ENCODE measurements around the gene PSME4. TPM values are rescaled to one million over a fixed set of nuclear protein-coding genes. Genes with fewer than 3 reads are reported as not detected.
A peak's percentile ranks its signal among the peaks of the same experiment; 100 is the strongest.
"Not testable (repeated sequence)": the region's sequence is repeated elsewhere in the genome, so short reads cannot be mapped to it uniquely, and the experiment has no call there.

PSME4 gene
- total RNA-seq, 2 experiments from 2014 or later: 37.8 to 44.3 TPM

GRCh38 chr2:53829273-53829979, 141.4 kb downstream of the PSME4 start:
- CTCF ChIA-PET: no interaction called here
- no peak overlapping the region for H3K27ac Mint-ChIP-seq
- no peak overlapping the region for H3K4me3 Mint-ChIP-seq

GRCh38 chr2:53828331-53828730, 142.5 kb downstream of the PSME4 start:
- no peaks in the 10 kb centered on the region for H3K4me1 Mint-ChIP-seq
- H3K4me3 Mint-ChIP-seq: no peak overlapping the region
- ChIA-PET CTCF (no interaction called here), POLR2A (no interaction called here)
- H3K27me3 Mint-ChIP-seq: no peaks in the 10 kb centered on the region
- intact Hi-C loops (cut with DNase I, micrococcal nuclease): no loop called here
- no peak for DNase-seq
- H3K36me3 Mint-ChIP-seq (ENCODE audit: low read depth): peaks cover 2% of the 10 kb centered on the region
- no peak for ATAC-seq
- H3K9me3 Mint-ChIP-seq (ENCODE audit: low read depth): peaks cover 4% of the 10 kb centered on the region
- H3K27ac Mint-ChIP-seq: no peak overlapping the region

More at GRCh38 chr2:53829273-53829979, 141.4 kb downstream of the PSME4 start:
- intact Hi-C loops (cut with DNase I, micrococcal nuclease): no loop called here
- DNase-seq: no peak
- no peaks in the 10 kb centered on the region for H3K4me1 Mint-ChIP-seq
- POLR2A ChIA-PET: interaction anchor here (0.6 kb wide), 1 partner anchor 96 kb away, joined by 3 read pairs; no protein-coding TSS in a partner anchor
- H3K9me3 Mint-ChIP-seq (ENCODE audit: low read depth): peaks cover 4% of the 10 kb centered on the region
- no peaks in the 10 kb centered on the region for H3K27me3 Mint-ChIP-seq
- peaks cover 6% of the 10 kb centered on the region for H3K36me3 Mint-ChIP-seq (ENCODE audit: low read depth)
- no peak for ATAC-seq

- no peak overlapping the region for H3K4me3 Mint-ChIP-seq
- no peaks in the 10 kb centered on the region for H3K4me1 Mint-ChIP-seq
- ChIA-PET CTCF (no interaction called here), POLR2A (no interaction called here)
- H3K27ac Mint-ChIP-seq: no peak overlapping the region
- H3K27me3 Mint-ChIP-seq: no peaks in the 10 kb centered on the region
- H3K9me3 Mint-ChIP-seq (ENCODE audit: low read depth): peaks cover 4% of the 10 kb centered on the region
- intact Hi-C loops (cut with DNase I, micrococcal nuclease): no loop called here
- no peak for ATAC-seq
- no peak for DNase-seq
- H3K36me3 Mint-ChIP-seq (ENCODE audit: low read depth): peaks cover under 1% of the 10 kb centered on the region
These were observed 143.2 kb downstream of the PSME4 start for GRCh38 chr2:53827398-53828175.

GRCh38 chr2:53826587-53827397, 144.0 kb downstream of the PSME4 start:
- Mint-ChIP-seq H3K9me3 (ENCODE audit: low read depth) (peaks cover 4% of the 10 kb centered on the region), H3K4me1 (no peaks in the 10 kb centered on the region), H3K27me3 (no peaks in the 10 kb centered on the region), H3K4me3 (no peak overlapping the region), H3K27ac (no peak overlapping the region), H3K36me3 (ENCODE audit: low read depth) (no peaks in the 10 kb centered on the region)
- intact Hi-C loops (cut with DNase I, micrococcal nuclease): no loop called here
- ChIA-PET CTCF (no interaction called here), POLR2A (no interaction called here)
- ATAC-seq (no peak), DNase-seq (no peak)

- intact Hi-C loops (cut with DNase I, micrococcal nuclease): no loop called here
- Mint-ChIP-seq H3K4me3 (no peak overlapping the region), H3K27ac (no peak overlapping the region), H3K27me3 (no peaks in the 10 kb centered on the region), H3K36me3 (ENCODE audit: low read depth) (no peaks in the 10 kb centered on the region), H3K9me3 (ENCODE audit: low read depth) (peaks cover 4% of the 10 kb centered on the region), H3K4me1 (no peaks in the 10 kb centered on the region)
- ChIA-PET CTCF (no interaction called here), POLR2A (no interaction called here)
- no peak for DNase-seq
- ATAC-seq: no peak
These were observed 144.8 kb downstream of the PSME4 start for GRCh38 chr2:53826030-53826410.

GRCh38 chr2:53823639-53824038, 147.2 kb downstream of the PSME4 start:
- ATAC-seq (peak; percentile 42), DNase-seq (peak; percentile 50)
- CTCF ChIA-PET; POLR2A ChIA-PET; H3K4me3 Mint-ChIP-seq; H3K4me1 Mint-ChIP-seq; H3K9me3 Mint-ChIP-seq (ENCODE audit: low read depth); H3K27ac Mint-ChIP-seq; H3K36me3 Mint-ChIP-seq (ENCODE audit: low read depth); H3K27me3 Mint-ChIP-seq: not testable (repeated sequence)
- intact Hi-C loops (cut with DNase I, micrococcal nuclease): loop anchor here in 1 of 2 experiments (1.0 kb wide), 1 partner anchor 400 kb away; no protein-coding TSS in a partner anchor

GRCh38 chr2:53821810-53822209, 149.0 kb downstream of the PSME4 start:
- no peaks in the 10 kb centered on the region for H3K9me3 Mint-ChIP-seq (ENCODE audit: low read depth)
- intact Hi-C loops (cut with DNase I, micrococcal nuclease): no loop called here
- H3K27me3 Mint-ChIP-seq: no peaks in the 10 kb centered on the region
- H3K4me1 Mint-ChIP-seq: no peaks in the 10 kb centered on the region
- no peak for DNase-seq
- H3K36me3 Mint-ChIP-seq (ENCODE audit: low read depth): peaks cover 6% of the 10 kb centered on the region
- ChIA-PET CTCF (no interaction called here), POLR2A (no interaction called here)
- no peak overlapping the region for H3K27ac Mint-ChIP-seq
- H3K4me3 Mint-ChIP-seq: no peak overlapping the region
- ATAC-seq: no peak

GRCh38 chr2:53820711-53821110, 150.1 kb downstream of the PSME4 start:
- POLR2A ChIA-PET: no interaction called here
- Mint-ChIP-seq H3K9me3 (ENCODE audit: low read depth) (no peaks in the 10 kb centered on the region), H3K27ac (no peak overlapping the region), H3K4me3 (no peak overlapping the region), H3K4me1 (no peaks in the 10 kb centered on the region), H3K27me3 (no peaks in the 10 kb centered on the region), H3K36me3 (ENCODE audit: low read depth) (peaks cover 11% of the 10 kb centered on the region)
- CTCF ChIA-PET: interaction anchor here (0.7 kb wide), 1 partner anchor 35 kb away, joined by 3 read pairs; no protein-coding TSS in a partner anchor
- ATAC-seq (no peak), DNase-seq (no peak)
- intact Hi-C loops (cut with DNase I, micrococcal nuclease): no loop called here

- no peak for ATAC-seq
- intact Hi-C loops (cut with DNase I, micrococcal nuclease): no loop called here
- H3K9me3 Mint-ChIP-seq (ENCODE audit: low read depth): no peaks in the 10 kb centered on the region
- ChIA-PET CTCF (interaction anchor here (0.7 kb wide), 1 partner anchor 370 kb away, joined by 3 read pairs; no protein-coding TSS in a partner anchor), POLR2A (no interaction called here)
- DNase-seq: no peak
- H3K27ac Mint-ChIP-seq: no peak overlapping the region
- peaks cover 17% of the 10 kb centered on the region for H3K36me3 Mint-ChIP-seq (ENCODE audit: low read depth)
- no peaks in the 10 kb centered on the region for H3K27me3 Mint-ChIP-seq
- no peak overlapping the region for H3K4me3 Mint-ChIP-seq
- no peaks in the 10 kb centered on the region for H3K4me1 Mint-ChIP-seq
These were observed 150.7 kb downstream of the PSME4 start for GRCh38 chr2:53820048-53820447.

- peaks cover 18% of the 10 kb centered on the region for H3K36me3 Mint-ChIP-seq (ENCODE audit: low read depth)
- POLR2A ChIA-PET: no interaction called here
- intact Hi-C loops (cut with DNase I, micrococcal nuclease): no loop called here
- DNase-seq: no peak
- no peaks in the 10 kb centered on the region for H3K4me1 Mint-ChIP-seq
- no peaks in the 10 kb centered on the region for H3K9me3 Mint-ChIP-seq (ENCODE audit: low read depth)
- H3K27me3 Mint-ChIP-seq: no peaks in the 10 kb centered on the region
- H3K4me3 Mint-ChIP-seq: no peak overlapping the region
- ATAC-seq: no peak
- no peak overlapping the region for H3K27ac Mint-ChIP-seq
- CTCF ChIA-PET: interaction anchor here (0.7 kb wide), 1 partner anchor 369 kb away, joined by 3 read pairs; no protein-coding TSS in a partner anchor
These were observed 151.2 kb downstream of the PSME4 start for GRCh38 chr2:53819634-53820033.

GRCh38 chr2:53818854-53819435, 151.8 kb downstream of the PSME4 start:
- ATAC-seq: no peak
- no peaks in the 10 kb centered on the region for H3K27me3 Mint-ChIP-seq
- no peak for DNase-seq
- H3K4me3 Mint-ChIP-seq: no peak overlapping the region
- no peaks in the 10 kb centered on the region for H3K4me1 Mint-ChIP-seq
- intact Hi-C loops (cut with DNase I, micrococcal nuclease): no loop called here
- H3K9me3 Mint-ChIP-seq (ENCODE audit: low read depth): no peaks in the 10 kb centered on the region
- CTCF ChIA-PET: no interaction called here
- H3K27ac Mint-ChIP-seq: no peak overlapping the region
- peaks cover 20% of the 10 kb centered on the region for H3K36me3 Mint-ChIP-seq (ENCODE audit: low read depth)
- POLR2A ChIA-PET: no interaction called here
